HepG2 (cell line): Measurements from ENCODE around the gene RAD51D. TPM values are rescaled to one million over a fixed set of nuclear protein-coding genes. Genes with fewer than 3 reads are reported as not detected.

Experiments
- BRF2 ChIP-seq: sonication (generic); formaldehyde crosslinking; IDR thresholded peaks from 2 replicates; pipeline ENCODE4 v1.8.1; 2022; ENCODE audit warnings: mild to moderate bottlenecking, missing genetic modification reagents
- DMTF1 ChIP-seq: sonication (generic); formaldehyde crosslinking; IDR thresholded peaks from 2 replicates; pipeline ENCODE4 v1.4.0; 2020; ENCODE audit warnings: mild to moderate bottlenecking, missing genetic modification reagents
- HNF4A ChIP-seq: sonication (generic); formaldehyde crosslinking; IDR thresholded peaks from 2 replicates; pipeline ENCODE4 v1.4.0; 2020; ENCODE audit warnings: missing genetic modification reagents
- HNRNPLL ChIP-seq: fragments of 200-400 bp; formaldehyde crosslinking; IDR thresholded peaks from 2 replicates; pipeline ENCODE4 v1.6.1; 2017; ENCODE audit warnings: mild to moderate bottlenecking, low read depth, low read length; ENCODE audit not compliant: poor library complexity, severe bottlenecking
- POLR2AphosphoS5 ChIP-seq: IDR thresholded peaks from 2 replicates; pipeline ENCODE4 v1.6.1; 2012; ENCODE audit warnings: low read depth, low read length
- SOX13 ChIP-seq, 3 experiments: fragments of 450-650 bp in 1 of 3; sonication (generic) in 1 of 3; formaldehyde crosslinking in 1 of 3; IDR thresholded peaks in 2 of 3; conservative IDR thresholded peaks in 1 of 3; 2 replicates each; pipeline versions ENCODE4 v1.5.0 to v1.6.1; 2016 to 2020; ENCODE audit warnings: antibody characterized with exemption in 1 of 3, mild to moderate bottlenecking in 1 of 3, missing compliant biosample characterization in 1 of 3, missing genetic modification reagents in 1 of 3, moderate library complexity in 1 of 3
- TCF7L2 ChIP-seq: IDR thresholded peaks from 2 replicates; pipeline ENCODE4 v1.6.1; 2011; ENCODE audit warnings: mild to moderate bottlenecking, low read depth, low read length, moderate library complexity
- TMF1 ChIP-seq: sonication (generic); formaldehyde crosslinking; IDR thresholded peaks from 2 replicates; pipeline ENCODE4 v1.8.1; 2022; ENCODE audit warnings: low read depth, missing genetic modification reagents
- ZFP36L2 ChIP-seq: sonication (generic); formaldehyde crosslinking; IDR thresholded peaks from 2 replicates; pipeline ENCODE4 v1.4.0; 2020; ENCODE audit warnings: missing genetic modification reagents
- ZIK1 ChIP-seq: sonication (generic); formaldehyde crosslinking; IDR thresholded peaks from 2 replicates; pipeline ENCODE4 v1.5.0; 2020; ENCODE audit warnings: mild to moderate bottlenecking, low read depth, missing genetic modification reagents, borderline replicate concordance
- ZNF263 ChIP-seq: sonication (generic); formaldehyde crosslinking; IDR thresholded peaks from 2 replicates; pipeline ENCODE4 v1.4.0; 2020; ENCODE audit warnings: missing genetic modification reagents
- ZNF512B ChIP-seq: sonication (generic); formaldehyde crosslinking; IDR thresholded peaks from 2 replicates; pipeline ENCODE4 v1.5.1; 2020; ENCODE audit warnings: missing genetic modification reagents, mild to moderate bottlenecking, borderline replicate concordance
- ZNF572 ChIP-seq: sonication (generic); formaldehyde crosslinking; IDR thresholded peaks from 2 replicates; pipeline ENCODE4 v1.5.1; 2020; ENCODE audit warnings: mild to moderate bottlenecking, missing genetic modification reagents
- ZNF574 ChIP-seq: sonication (generic); formaldehyde crosslinking; IDR thresholded peaks from 2 replicates; pipeline ENCODE4 v1.4.0; 2020; ENCODE audit warnings: missing genetic modification reagents
- ZNF607 ChIP-seq: sonication (generic); formaldehyde crosslinking; IDR thresholded peaks from 2 replicates; pipeline ENCODE4 v1.5.1; 2020; ENCODE audit warnings: missing genetic modification reagents, mild to moderate bottlenecking, borderline replicate concordance
- ZNF891 ChIP-seq: sonication (generic); formaldehyde crosslinking; IDR thresholded peaks from 2 replicates; pipeline ENCODE4 v1.5.0; 2020; ENCODE audit warnings: mild to moderate bottlenecking, missing genetic modification reagents
- polyA plus RNA-seq, 8 experiments: library from polyadenylated mRNA; depleted of rRNA in 3 of 8; stranded (reverse) in 7 of 8; unstranded in 1 of 8; fragments of >200 nt; fragmentation: Illumina TruSeq in 4 of 8; extraction: Trizol in 4 of 8; gene quantifications; 2 replicates each; pipeline versions ENCODE4 v1.2.1 to v1.2.3, GENCODE V29; 2011 to 2016; ENCODE audit warnings: low read depth in 4 of 8, missing spikeins in 1 of 8, mixed read lengths in 1 of 8; ENCODE audit not compliant: insufficient read depth in 1 of 8
- total RNA-seq, 5 experiments: library from RNA; depleted of rRNA; stranded (reverse); fragments of >200 nt; fragmentation: Illumina TruSeq; extraction: Trizol; gene quantifications; 2 replicates each; pipeline ENCODE4 v1.2.3, GENCODE V29; 2016; ENCODE audit warnings: low read depth in 1 of 5

Gene RAD51D
- total and polyA plus RNA-seq, 2 of the 13 experiments (the other 11 are each of a cell fraction or from before 2014, with no cell fraction given): 6.7 to 13.1 TPM

- TF ChIP-seq TMF1 (CRISPR knock-in tag): no peak; the same call in 1 of the 2 replicates
- no peak for TF ChIP-seq ZNF263 (CRISPR knock-in tag)
- no peak for TF ChIP-seq ZIK1 (CRISPR knock-in tag)
- TF ChIP-seq ZNF512B (CRISPR knock-in tag): no peak
- no peak for TF ChIP-seq SOX13 (IDR thresholded peaks at IDR 0.05)
- TF ChIP-seq SOX13 (CRISPR knock-in tag; conservative IDR thresholded peaks at IDR 0.05 in 1 of 2, IDR thresholded peaks at IDR 0.05 in 1 of 2): no peak; a peak in 1 of 4 replicates
- no peak for TF ChIP-seq DMTF1 (CRISPR knock-in tag)
- peak; percentile 67 for TF ChIP-seq HNRNPLL
- TF ChIP-seq POLR2AphosphoS5: peak; percentile 51; the same call in 1 of the 2 replicates
- TF ChIP-seq BRF2 (CRISPR knock-in tag): no peak
- peak; percentile 83 for TF ChIP-seq ZNF891 (CRISPR knock-in tag)
- peak; percentile 59 for TF ChIP-seq ZNF607 (CRISPR knock-in tag)
- TF ChIP-seq ZFP36L2 (CRISPR knock-in tag): no peak
- TF ChIP-seq ZNF572 (CRISPR knock-in tag): no peak
- TF ChIP-seq TCF7L2: no peak
- TF ChIP-seq HNF4A (CRISPR knock-in tag): no peak
- TF ChIP-seq ZNF574: peak; percentile 82
These were observed at the start of gene RAD51D (continued) for GRCh38 chr17:35119370-35120165.
